Measurements from ENCODE around the gene LMF2. TPM values are rescaled to one million over a fixed set of nuclear protein-coding genes. Genes with fewer than 3 reads are reported as not detected.

Gene LMF2
- total RNA-seq, 1 donor from 2014 or later: 66.2 TPM

GRCh38 chr22:50474710-50475651 is 32.5 kb downstream of the LMF2 start, which contains the start of gene SBF1:
Gene SBF1, minus strand, starts transcription at chr22:50475035. Its CDS starts 195 bp downstream, at chr22:50474840.
- DNase-seq (ENCODE audit: low spot score in 2 of 2, unreplicated experiment in 2 of 2): peak; percentile 91 to 94
- Mint-ChIP-seq H3K27ac (peak within 1 kb of the TSS; percentile 95), H3K36me3 (no peaks in the 10 kb centered on the region), H3K9me3 (no peaks in the 10 kb centered on the region), H3K4me3 (peak within 1 kb of the TSS; percentile 95), H3K4me1 (peaks cover 37% of the 10 kb centered on the region), H3K27me3 (ENCODE audit: low read depth) (peaks cover 21% of the 10 kb centered on the region)
- TF ChIP-seq CTCF (IDR thresholded peaks at IDR 0.05; ENCODE audit: unreplicated experiment): no peak

GRCh38 chr22:50473855-50474671 is 33.4 kb downstream of the LMF2 start:
- peak overlapping the region; percentile 95 for H3K4me3 Mint-ChIP-seq
- peak in 1 of 2 experiments; percentile 58 for DNase-seq (ENCODE audit: low spot score in 2 of 2, unreplicated experiment in 2 of 2)
- H3K9me3 Mint-ChIP-seq: no peaks in the 10 kb centered on the region
- H3K27ac Mint-ChIP-seq: peak overlapping the region; percentile 95
- H3K27me3 Mint-ChIP-seq (ENCODE audit: low read depth): peaks cover 11% of the 10 kb centered on the region
- no peaks in the 10 kb centered on the region for H3K36me3 Mint-ChIP-seq
- no peak for TF ChIP-seq CTCF (IDR thresholded peaks at IDR 0.05; ENCODE audit: unreplicated experiment)
- H3K4me1 Mint-ChIP-seq: peaks cover 37% of the 10 kb centered on the region

DNA sequence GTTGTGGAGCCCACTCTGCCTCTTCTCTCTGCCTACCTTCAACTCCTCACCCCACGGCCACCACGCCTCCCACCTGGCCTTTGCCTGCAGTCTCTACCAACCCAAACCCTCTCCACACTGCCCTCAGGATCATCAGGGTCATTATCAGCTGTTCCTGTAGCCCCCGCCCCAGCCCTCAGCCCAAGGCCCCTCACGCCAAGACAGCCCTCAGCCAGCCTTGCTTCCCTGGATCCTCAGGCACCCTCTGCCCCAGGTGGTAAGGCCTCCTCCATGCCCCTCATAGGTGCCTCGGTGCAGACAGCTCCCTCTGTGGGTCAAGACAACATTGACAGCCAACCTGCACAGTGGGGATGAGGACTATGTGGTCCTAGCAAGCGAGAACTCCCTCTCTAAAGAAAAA is 34.4 kb downstream of the LMF2 start:
- no peak for DNase-seq (ENCODE audit: low spot score in 2 of 2, unreplicated experiment in 2 of 2)
- Mint-ChIP-seq H3K4me3 (peak overlapping the region; percentile 95), H3K36me3 (no peaks in the 10 kb centered on the region), H3K9me3 (no peaks in the 10 kb centered on the region), H3K4me1 (peaks cover 37% of the 10 kb centered on the region), H3K27me3 (ENCODE audit: low read depth) (peaks cover 3% of the 10 kb centered on the region), H3K27ac (peak overlapping the region; percentile 95)
- no peak for TF ChIP-seq CTCF (IDR thresholded peaks at IDR 0.05; ENCODE audit: unreplicated experiment)

DNA sequence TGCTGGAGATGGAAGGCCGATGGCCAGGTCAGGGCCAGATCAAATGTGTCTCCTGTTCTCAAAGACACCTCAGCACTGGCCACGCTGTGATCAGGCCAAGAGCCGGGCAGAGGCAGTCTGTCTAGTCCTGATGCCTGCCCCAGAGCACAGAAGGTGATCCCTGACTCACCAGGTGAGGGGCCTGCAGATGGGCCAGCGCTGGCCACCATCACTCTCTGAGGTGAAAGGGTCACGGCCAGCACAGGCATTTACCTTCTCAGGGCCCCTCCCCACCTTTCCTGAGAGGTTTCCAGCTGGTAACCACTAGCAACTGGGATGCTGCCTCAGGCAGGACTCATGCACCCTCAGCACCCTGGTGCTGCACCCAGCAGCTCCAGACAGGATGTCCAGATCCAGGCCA is 35.5 kb downstream of the LMF2 start:
- no peak for TF ChIP-seq CTCF (IDR thresholded peaks at IDR 0.05; ENCODE audit: unreplicated experiment)
- peak overlapping the region; percentile 16 for H3K27ac Mint-ChIP-seq
- H3K4me3 Mint-ChIP-seq: peak overlapping the region; percentile 26
- no peak for DNase-seq (ENCODE audit: low spot score in 2 of 2, unreplicated experiment in 2 of 2)
- no peaks in the 10 kb centered on the region for H3K27me3 Mint-ChIP-seq (ENCODE audit: low read depth)
- H3K36me3 Mint-ChIP-seq: no peaks in the 10 kb centered on the region
- no peaks in the 10 kb centered on the region for H3K9me3 Mint-ChIP-seq
- H3K4me1 Mint-ChIP-seq: peaks cover 33% of the 10 kb centered on the region

GRCh38 chr22:50471197-50471847 is 36.2 kb downstream of the LMF2 start:
- Mint-ChIP-seq H3K9me3 (no peaks in the 10 kb centered on the region), H3K4me3 (no peak overlapping the region), H3K27me3 (ENCODE audit: low read depth) (no peaks in the 10 kb centered on the region), H3K4me1 (peaks cover 28% of the 10 kb centered on the region), H3K27ac (no peak overlapping the region), H3K36me3 (peaks cover 3% of the 10 kb centered on the region)
- no peak for DNase-seq (ENCODE audit: low spot score in 2 of 2, unreplicated experiment in 2 of 2)
- no peak for TF ChIP-seq CTCF (IDR thresholded peaks at IDR 0.05; ENCODE audit: unreplicated experiment)

Data from mesothelial cell of epicardium (in vitro differentiated cells).